Spleen (tissue), 7 donors: ENCODE measurements around the gene NPLOC4.

ENCODE experiments used
- CTCF ChIP-seq, 11 experiments: fragments of 200-600 bp in 7 of 11; fragments of 450-650 bp in 4 of 11; sonication (generic) in 4 of 11; IDR thresholded peaks in 8 of 11; conservative IDR thresholded peaks in 3 of 11; 1 replicate in 7 of 11; 2 replicates in 4 of 11; pipeline versions ENCODE4 v1.4.0 to v1.8.0; 2016 to 2021; ENCODE audit warnings: antibody characterized with exemption in 11 of 11, inconsistent platforms in 4 of 11, mild to moderate bottlenecking in 1 of 11
- POLR2A ChIP-seq, 3 donors: fragments of 450-650 bp; IDR thresholded peaks; one replicate each; pipeline ENCODE4 v1.5.1; 2017; ENCODE audit warnings: antibody characterized with exemption in 3 of 3, mild to moderate bottlenecking in 1 of 3
- POLR2AphosphoS5 ChIP-seq, 3 donors: sonication (generic); formaldehyde crosslinking; IDR thresholded peaks; one replicate each; pipeline ENCODE4 v1.5.1; 2017; ENCODE audit warnings: antibody characterized with exemption in 3 of 3
- donor health status: DM: no; HTN: no; CAD: no; lungs with moderate emphysema.
- donor health status: DM: no; HTN: no; CAD: no.
- donor health status: DM: no; HTN: no; CAD: no.

- TF ChIP-seq POLR2A (IDR thresholded peaks at IDR 0.05) (no peak), CTCF (IDR thresholded peaks at IDR 0.05 in 8 of 11, conservative IDR thresholded peaks at IDR 0.05 in 3 of 11) (no peak), POLR2AphosphoS5 (IDR thresholded peaks at IDR 0.05) (no peak)
Observed at GRCh38 chr17:81666092-81666341, 29.1 kb upstream of the NPLOC4 start.
